HepG2 (cell line): ENCODE results near the gene NUBP1. TPM values are rescaled to one million over a fixed set of nuclear protein-coding genes. Genes with fewer than 3 reads are reported as not detected.

Experiments
- ARID2 ChIP-seq: sonication (generic); formaldehyde crosslinking; IDR thresholded peaks from 2 replicates; pipeline ENCODE4 v1.8.1; 2022; ENCODE audit warnings: mild to moderate bottlenecking, missing genetic modification reagents, borderline replicate concordance
- CEBPG ChIP-seq: IDR thresholded peaks from 2 replicates; pipeline ENCODE4 v1.6.1; 2016
- DNMT1 ChIP-seq: sonication (generic); formaldehyde crosslinking; IDR thresholded peaks from 2 replicates; pipeline ENCODE4 v1.5.1; 2020; ENCODE audit warnings: mild to moderate bottlenecking, missing genetic modification reagents
- GLI4 ChIP-seq: sonication (generic); formaldehyde crosslinking; IDR thresholded peaks from 2 replicates; pipeline ENCODE4 v1.5.1; 2020; ENCODE audit warnings: missing genetic modification reagents, mild to moderate bottlenecking, moderate library complexity, borderline replicate concordance
- KLF9 ChIP-seq: IDR thresholded peaks from 2 replicates; pipeline ENCODE4 v1.6.1; 2016; ENCODE audit warnings: low read depth
- MEF2D ChIP-seq: sonication (generic); formaldehyde crosslinking; IDR thresholded peaks from 2 replicates; pipeline ENCODE4 v1.5.1; 2020; ENCODE audit warnings: mild to moderate bottlenecking, missing genetic modification reagents
- MZF1 ChIP-seq: sonication (generic); formaldehyde crosslinking; IDR thresholded peaks from 2 replicates; pipeline ENCODE4 v1.8.1; 2023; ENCODE audit warnings: mild to moderate bottlenecking, missing genetic modification reagents, borderline replicate concordance
- PCBP2 ChIP-seq: fragments of 200-400 bp; formaldehyde crosslinking; optimal IDR thresholded peaks from 2 replicates; pipeline ENCODE3; 2018; ENCODE audit warnings: low read length, low read depth; ENCODE audit not compliant: poor library complexity, severe bottlenecking
- SP4 ChIP-seq: sonication (generic); formaldehyde crosslinking; IDR thresholded peaks from 2 replicates; pipeline ENCODE4 v1.8.1; 2023; ENCODE audit warnings: mild to moderate bottlenecking, missing genetic modification reagents
- YEATS2 ChIP-seq: sonication (generic); formaldehyde crosslinking; IDR thresholded peaks from 2 replicates; pipeline ENCODE4 v1.4.0; 2020; ENCODE audit warnings: missing genetic modification reagents, borderline replicate concordance
- ZNF136 ChIP-seq: sonication (generic); formaldehyde crosslinking; IDR thresholded peaks from 2 replicates; pipeline ENCODE4 v1.8.1; 2022; ENCODE audit warnings: low read depth, mild to moderate bottlenecking, moderate library complexity, missing genetic modification reagents
- ZNF431 ChIP-seq: sonication (generic); formaldehyde crosslinking; IDR thresholded peaks from 2 replicates; pipeline ENCODE4 v1.9.0; 2022; ENCODE audit warnings: missing genetic modification reagents, low read depth, mild to moderate bottlenecking, borderline replicate concordance
- ZNF510 ChIP-seq: sonication (generic); formaldehyde crosslinking; IDR thresholded peaks from 2 replicates; pipeline ENCODE4 v1.4.0; 2020; ENCODE audit warnings: low read depth, mild to moderate bottlenecking, missing genetic modification reagents
- ZNF546 ChIP-seq: sonication (generic); formaldehyde crosslinking; conservative IDR thresholded peaks from 2 replicates; pipeline ENCODE4 v1.8.1; 2023; ENCODE audit warnings: mild to moderate bottlenecking, missing genetic modification reagents
- ZNF709 ChIP-seq: sonication (generic); formaldehyde crosslinking; IDR thresholded peaks from 2 replicates; pipeline ENCODE4 v1.5.0; 2020; ENCODE audit warnings: mild to moderate bottlenecking, missing genetic modification reagents
- ZNF749 ChIP-seq: sonication (generic); formaldehyde crosslinking; IDR thresholded peaks from 2 replicates; pipeline ENCODE4 v1.8.0; 2022; ENCODE audit warnings: mild to moderate bottlenecking, missing genetic modification reagents, moderate library complexity, borderline replicate concordance
- polyA plus RNA-seq, 8 experiments: library from polyadenylated mRNA; depleted of rRNA in 3 of 8; stranded (reverse) in 7 of 8; unstranded in 1 of 8; fragments of >200 nt; fragmentation: Illumina TruSeq in 4 of 8; extraction: Trizol in 4 of 8; gene quantifications; 2 replicates each; pipeline versions ENCODE4 v1.2.1 to v1.2.3, GENCODE V29; 2011 to 2016; ENCODE audit warnings: low read depth in 4 of 8, missing spikeins in 1 of 8, mixed read lengths in 1 of 8; ENCODE audit not compliant: insufficient read depth in 1 of 8
- total RNA-seq, 5 experiments: library from RNA; depleted of rRNA; stranded (reverse); fragments of >200 nt; fragmentation: Illumina TruSeq; extraction: Trizol; gene quantifications; 2 replicates each; pipeline ENCODE4 v1.2.3, GENCODE V29; 2016; ENCODE audit warnings: low read depth in 1 of 5
- TF ChIP-seq, protein P1 (sequence below): sonication (generic); formaldehyde crosslinking; IDR thresholded peaks from 2 replicates; pipeline ENCODE4 v1.9.0; 2021; ENCODE audit warnings: missing genetic modification reagents, mild to moderate bottlenecking, borderline replicate concordance
- TF ChIP-seq, protein P2 (sequence below): IDR thresholded peaks from 2 replicates; pipeline ENCODE4 v1.6.1; 2016
- TF ChIP-seq, protein P3 (sequence below): sonication (generic); formaldehyde crosslinking; IDR thresholded peaks from 2 replicates; pipeline ENCODE4 v1.5.0; 2020; ENCODE audit warnings: mild to moderate bottlenecking, missing genetic modification reagents, borderline replicate concordance
- TF ChIP-seq, protein P4 (sequence below): IDR thresholded peaks from 2 replicates; pipeline ENCODE4 v1.6.1; 2016; ENCODE audit warnings: missing compliant biosample characterization, missing genetic modification reagents, borderline replicate concordance
- TF ChIP-seq, protein P5 (sequence below): sonication (generic); formaldehyde crosslinking; IDR thresholded peaks from 2 replicates; pipeline ENCODE4 v1.5.1; 2020; ENCODE audit warnings: missing genetic modification reagents, mild to moderate bottlenecking, borderline replicate concordance

The NUBP1 gene
- total and polyA plus RNA-seq, 2 of the 13 experiments (the other 11 are each of a cell fraction or from before 2014, with no cell fraction given), result 53.5 to 70.4 TPM

DNA sequence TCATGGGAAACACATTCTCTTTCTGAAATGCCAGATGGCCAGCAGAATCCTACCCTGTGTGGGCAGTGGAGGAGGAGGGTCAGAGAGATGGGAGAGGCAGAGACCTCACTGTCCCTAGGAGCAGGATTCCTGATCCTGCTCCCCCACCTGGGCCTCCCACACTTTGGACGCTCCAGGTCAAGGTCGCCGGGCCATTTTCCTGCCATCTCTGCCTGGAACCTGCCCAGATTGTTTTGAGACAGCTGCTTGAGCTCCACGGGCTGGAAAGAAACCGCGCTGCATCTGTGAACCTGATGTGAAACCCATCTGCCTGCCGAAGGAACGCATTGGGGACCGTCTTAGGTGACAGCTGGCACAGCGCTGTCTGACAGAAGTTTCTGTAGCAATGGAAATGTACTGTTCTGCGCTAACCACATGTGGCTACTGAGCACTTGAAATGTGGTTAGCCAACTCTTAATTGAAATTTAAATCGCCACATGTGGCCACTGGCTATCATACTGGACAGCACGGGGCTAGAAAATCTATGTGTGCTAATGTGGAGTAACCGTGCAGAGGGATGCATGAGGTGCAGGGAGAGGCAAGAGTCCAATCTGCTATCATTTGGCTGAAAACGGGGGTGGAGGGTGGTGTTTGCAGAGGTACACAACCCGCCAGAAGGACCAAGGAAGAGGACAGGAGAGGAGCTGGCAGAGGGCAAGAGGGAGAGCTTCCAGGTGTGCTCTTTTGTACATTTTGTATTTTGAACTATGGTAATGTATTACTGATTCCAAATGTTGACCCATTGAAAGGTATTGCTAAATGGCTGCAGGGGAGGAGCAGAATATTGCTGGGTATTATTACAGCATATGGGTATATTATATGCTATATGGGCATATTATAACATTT is 15.4 kb upstream of the NUBP1 start (continued):
- no peak for TF ChIP-seq ZNF546
- TF ChIP-seq, protein P1, sequence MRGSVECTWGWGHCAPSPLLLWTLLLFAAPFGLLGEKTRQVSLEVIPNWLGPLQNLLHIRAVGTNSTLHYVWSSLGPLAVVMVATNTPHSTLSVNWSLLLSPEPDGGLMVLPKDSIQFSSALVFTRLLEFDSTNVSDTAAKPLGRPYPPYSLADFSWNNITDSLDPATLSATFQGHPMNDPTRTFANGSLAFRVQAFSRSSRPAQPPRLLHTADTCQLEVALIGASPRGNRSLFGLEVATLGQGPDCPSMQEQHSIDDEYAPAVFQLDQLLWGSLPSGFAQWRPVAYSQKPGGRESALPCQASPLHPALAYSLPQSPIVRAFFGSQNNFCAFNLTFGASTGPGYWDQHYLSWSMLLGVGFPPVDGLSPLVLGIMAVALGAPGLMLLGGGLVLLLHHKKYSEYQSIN, result no peak
- TF ChIP-seq, protein P2, sequence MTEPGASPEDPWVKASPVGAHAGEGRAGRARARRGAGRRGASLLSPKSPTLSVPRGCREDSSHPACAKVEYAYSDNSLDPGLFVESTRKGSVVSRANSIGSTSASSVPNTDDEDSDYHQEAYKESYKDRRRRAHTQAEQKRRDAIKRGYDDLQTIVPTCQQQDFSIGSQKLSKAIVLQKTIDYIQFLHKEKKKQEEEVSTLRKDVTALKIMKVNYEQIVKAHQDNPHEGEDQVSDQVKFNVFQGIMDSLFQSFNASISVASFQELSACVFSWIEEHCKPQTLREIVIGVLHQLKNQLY (CRISPR knock-in tag), result no peak
- no peak for TF ChIP-seq PCBP2
- no peak for TF ChIP-seq CEBPG
- TF ChIP-seq, protein P3, sequence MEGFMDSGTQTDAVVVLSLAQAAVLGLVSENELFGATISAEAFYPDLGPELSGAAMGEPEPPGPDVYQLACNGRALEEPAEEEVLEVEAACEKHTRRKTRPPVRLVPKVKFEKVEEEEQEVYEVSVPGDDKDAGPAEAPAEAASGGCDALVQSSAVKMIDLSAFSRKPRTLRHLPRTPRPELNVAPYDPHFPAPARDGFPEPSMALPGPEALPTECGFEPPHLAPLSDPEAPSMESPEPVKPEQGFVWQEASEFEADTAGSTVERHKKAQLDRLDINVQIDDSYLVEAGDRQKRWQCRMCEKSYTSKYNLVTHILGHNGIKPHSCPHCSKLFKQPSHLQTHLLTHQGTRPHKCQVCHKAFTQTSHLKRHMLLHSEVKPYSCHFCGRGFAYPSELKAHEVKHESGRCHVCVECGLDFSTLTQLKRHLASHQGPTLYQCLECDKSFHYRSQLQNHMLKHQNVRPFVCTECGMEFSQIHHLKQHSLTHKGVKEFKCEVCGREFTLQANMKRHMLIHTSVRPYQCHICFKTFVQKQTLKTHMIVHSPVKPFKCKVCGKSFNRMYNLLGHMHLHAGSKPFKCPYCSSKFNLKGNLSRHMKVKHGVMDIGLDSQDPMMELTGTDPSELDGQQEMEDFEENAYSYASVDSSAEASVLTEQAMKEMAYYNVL (CRISPR knock-in tag), result peak; percentile 72; the same call in 1 of the 2 replicates
- TF ChIP-seq ZNF431, result no peak
- TF ChIP-seq ZNF749 (CRISPR knock-in tag), result no peak
- TF ChIP-seq, protein P4, sequence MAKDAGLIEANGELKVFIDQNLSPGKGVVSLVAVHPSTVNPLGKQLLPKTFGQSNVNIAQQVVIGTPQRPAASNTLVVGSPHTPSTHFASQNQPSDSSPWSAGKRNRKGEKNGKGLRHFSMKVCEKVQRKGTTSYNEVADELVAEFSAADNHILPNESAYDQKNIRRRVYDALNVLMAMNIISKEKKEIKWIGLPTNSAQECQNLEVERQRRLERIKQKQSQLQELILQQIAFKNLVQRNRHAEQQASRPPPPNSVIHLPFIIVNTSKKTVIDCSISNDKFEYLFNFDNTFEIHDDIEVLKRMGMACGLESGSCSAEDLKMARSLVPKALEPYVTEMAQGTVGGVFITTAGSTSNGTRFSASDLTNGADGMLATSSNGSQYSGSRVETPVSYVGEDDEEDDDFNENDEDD (CRISPR knock-in tag), result peak; percentile 30; the same call in 1 of the 2 replicates
- TF ChIP-seq, protein P5, sequence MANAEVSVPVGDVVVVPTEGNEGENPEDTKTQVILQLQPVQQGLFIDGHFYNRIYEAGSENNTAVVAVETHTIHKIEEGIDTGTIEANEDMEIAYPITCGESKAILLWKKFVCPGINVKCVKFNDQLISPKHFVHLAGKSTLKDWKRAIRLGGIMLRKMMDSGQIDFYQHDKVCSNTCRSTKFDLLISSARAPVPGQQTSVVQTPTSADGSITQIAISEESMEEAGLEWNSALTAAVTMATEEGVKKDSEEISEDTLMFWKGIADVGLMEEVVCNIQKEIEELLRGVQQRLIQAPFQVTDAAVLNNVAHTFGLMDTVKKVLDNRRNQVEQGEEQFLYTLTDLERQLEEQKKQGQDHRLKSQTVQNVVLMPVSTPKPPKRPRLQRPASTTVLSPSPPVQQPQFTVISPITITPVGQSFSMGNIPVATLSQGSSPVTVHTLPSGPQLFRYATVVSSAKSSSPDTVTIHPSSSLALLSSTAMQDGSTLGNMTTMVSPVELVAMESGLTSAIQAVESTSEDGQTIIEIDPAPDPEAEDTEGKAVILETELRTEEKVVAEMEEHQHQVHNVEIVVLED (CRISPR knock-in tag), result no peak; the same call in 1 of the 2 replicates
- 0 out of 2 replicates have a peak, but pooled peaks have one; percentile 12 for TF ChIP-seq ZNF136
- TF ChIP-seq YEATS2 (CRISPR knock-in tag), result no peak; the same call in 1 of the 2 replicates
- no peak for TF ChIP-seq GLI4 (CRISPR knock-in tag)
- no peak for TF ChIP-seq ZNF510 (CRISPR knock-in tag)
- no peak for TF ChIP-seq KLF9 (CRISPR knock-in tag)
- peak; percentile 92 for TF ChIP-seq MEF2D (CRISPR knock-in tag)
- no peak for TF ChIP-seq ZNF709 (CRISPR knock-in tag)
- no peak for TF ChIP-seq ARID2 (CRISPR knock-in tag)
- TF ChIP-seq SP4 (CRISPR knock-in tag), result peak; percentile 63; the same call in 1 of the 2 replicates
- TF ChIP-seq DNMT1 (CRISPR knock-in tag), result no peak
- no peak for TF ChIP-seq MZF1 (CRISPR knock-in tag)
